BLaER1 (cell line): ENCODE results near the gene SUSD1.

ENCODE experiments used
- H3K27ac ChIP-seq: shearing (Covaris generic); formaldehyde crosslinking; 2 replicates; pipeline ENCODE4 v1.8.1; 2022
- H3K27me3 ChIP-seq: shearing (Covaris generic); formaldehyde crosslinking; 2 replicates; pipeline ENCODE4 v1.8.1; 2022
- H3K36me3 ChIP-seq: shearing (Covaris generic); formaldehyde crosslinking; 2 replicates; pipeline ENCODE4 v1.8.1; 2022
- H3K4me1 ChIP-seq: shearing (Covaris generic); formaldehyde crosslinking; 2 replicates; pipeline ENCODE4 v1.8.1; 2022
- H3K4me2 ChIP-seq: shearing (Covaris generic); formaldehyde crosslinking; 2 replicates; pipeline ENCODE4 v1.8.1; 2022
- H3K4me3 ChIP-seq: shearing (Covaris generic); formaldehyde crosslinking; 2 replicates; pipeline ENCODE4 v1.8.1; 2022
- H3K9ac ChIP-seq: shearing (Covaris generic); formaldehyde crosslinking; 2 replicates; pipeline ENCODE4 v1.8.1; 2022
- H3K9me3 ChIP-seq: shearing (Covaris generic); formaldehyde crosslinking; 2 replicates; pipeline ENCODE4 v1.8.1; 2022
- H4K20me1 ChIP-seq: shearing (Covaris generic); formaldehyde crosslinking; 2 replicates; pipeline ENCODE4 v1.8.1; 2022
- Cebpa-rat ChIP-seq: shearing (Covaris generic); IDR thresholded peaks from 2 replicates; pipeline ENCODE4 v1.8.1; 2022

The SUSD1 gene

DNA sequence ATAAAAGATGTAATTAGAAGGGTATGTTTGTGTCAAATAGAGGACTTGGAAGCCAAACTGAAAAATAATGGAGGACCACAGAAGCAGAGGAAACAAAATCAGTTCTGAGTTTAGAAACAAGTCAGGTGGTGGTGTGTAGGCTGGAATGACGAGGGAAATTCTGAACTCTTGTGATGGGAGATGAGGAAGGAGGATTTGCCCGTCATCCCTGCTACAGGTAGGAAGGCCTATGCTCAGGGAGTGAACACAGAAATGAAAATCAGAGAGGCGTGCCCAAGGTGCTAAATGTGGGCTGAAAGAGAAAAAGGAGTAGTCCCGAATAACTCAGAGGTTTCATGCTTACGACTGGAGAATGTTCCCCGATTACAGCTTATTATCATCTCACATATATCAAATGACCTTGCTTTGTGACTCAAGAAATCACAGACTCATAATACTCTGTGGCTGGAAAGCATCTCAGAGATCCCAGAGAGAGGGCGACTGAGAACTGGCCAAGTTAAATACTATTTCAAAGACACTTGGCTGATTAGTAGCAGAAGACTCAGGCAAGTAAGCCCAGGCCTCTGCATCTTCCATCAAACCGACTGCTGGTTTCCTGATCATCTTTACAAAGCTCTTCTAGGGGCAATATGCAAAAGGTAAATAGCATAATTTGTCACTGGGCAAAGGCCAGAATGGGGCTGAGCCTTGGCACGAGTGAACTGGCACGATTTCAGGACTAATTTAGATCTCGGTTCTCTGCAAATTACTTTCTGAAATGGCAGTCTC is 126.0 kb downstream of the SUSD1 start:
- H3K27me3 ChIP-seq, result no peaks in the 10 kb centered on the region
- H4K20me1 ChIP-seq, result no peaks in the 10 kb centered on the region
- H3K4me2 ChIP-seq, result no peak overlapping the region
- H3K9me3 ChIP-seq, result peaks cover 9% of the 10 kb centered on the region
- peaks cover 18% of the 10 kb centered on the region; the same call in 1 of the 2 replicates for H3K36me3 ChIP-seq
- no peaks in the 10 kb centered on the region for H3K4me1 ChIP-seq
- H3K4me3 ChIP-seq, result no peak overlapping the region
- H3K9ac ChIP-seq, result no peak overlapping the region
- no peak for TF ChIP-seq Cebpa-rat
- no peak overlapping the region for H3K27ac ChIP-seq

DNA sequence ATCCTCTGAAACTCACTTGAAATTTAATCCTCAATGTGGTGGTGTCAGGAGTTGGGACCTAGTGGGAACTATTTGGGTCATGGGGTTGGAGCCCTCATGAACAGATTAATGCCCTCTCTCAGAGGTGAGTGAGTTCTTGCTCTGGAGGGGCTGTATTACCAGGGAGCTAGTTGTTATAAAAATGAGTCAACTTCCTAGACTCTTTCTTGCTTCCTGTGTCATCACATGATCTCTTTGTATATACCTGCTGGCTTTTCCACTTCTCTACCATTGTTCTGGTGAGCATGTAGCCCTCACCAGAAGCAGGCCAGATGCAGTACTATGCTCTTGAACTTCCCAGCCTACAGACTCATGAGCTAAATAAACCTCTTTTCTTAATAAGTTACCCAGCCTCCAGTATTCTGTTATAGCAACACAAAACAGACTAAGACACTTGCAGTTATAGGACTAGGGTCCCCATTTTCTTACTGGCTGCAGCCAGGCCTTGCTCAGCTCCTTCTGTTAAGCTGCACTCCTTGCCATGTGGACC is 127.5 kb downstream of the SUSD1 start:
- no peaks in the 10 kb centered on the region for H4K20me1 ChIP-seq
- H3K9me3 ChIP-seq, result peaks cover 6% of the 10 kb centered on the region
- peaks cover 18% of the 10 kb centered on the region; the same call in 1 of the 2 replicates for H3K36me3 ChIP-seq
- H3K4me3 ChIP-seq, result no peak overlapping the region
- H3K27me3 ChIP-seq, result no peaks in the 10 kb centered on the region
- no peaks in the 10 kb centered on the region for H3K4me1 ChIP-seq
- TF ChIP-seq Cebpa-rat, result no peak
- H3K9ac ChIP-seq, result no peak overlapping the region
- no peak overlapping the region for H3K4me2 ChIP-seq
- no peak overlapping the region for H3K27ac ChIP-seq

GRCh38 chr9:112046181-112046580 is 128.9 kb downstream of the SUSD1 start:
- no peak for TF ChIP-seq Cebpa-rat
- H3K4me1 ChIP-seq, result peaks cover 12% of the 10 kb centered on the region
- H4K20me1 ChIP-seq, result no peaks in the 10 kb centered on the region
- no peak overlapping the region for H3K27ac ChIP-seq
- H3K9me3 ChIP-seq, result peaks cover 6% of the 10 kb centered on the region
- H3K4me3 ChIP-seq, result no peak overlapping the region
- H3K36me3 ChIP-seq, result peaks cover 21% of the 10 kb centered on the region
- H3K27me3 ChIP-seq, result no peaks in the 10 kb centered on the region
- H3K9ac ChIP-seq, result no peak overlapping the region
- H3K4me2 ChIP-seq, result no peak overlapping the region

GRCh38 chr9:112044881-112045280 is 130.2 kb downstream of the SUSD1 start:
- Histone ChIP-seq H4K20me1 (no peaks in the 10 kb centered on the region), H3K4me2 (no peak overlapping the region), H3K4me1 (peaks cover 13% of the 10 kb centered on the region)

GRCh38 chr9:112044186-112044585 is 130.9 kb downstream of the SUSD1 start:
- H3K36me3 ChIP-seq, result peaks cover 24% of the 10 kb centered on the region
- no peaks in the 10 kb centered on the region for H4K20me1 ChIP-seq

More at GRCh38 chr9:112044881-112045280, 130.2 kb downstream of the SUSD1 start:
- H3K27me3 ChIP-seq, result no peaks in the 10 kb centered on the region
- H3K9ac ChIP-seq, result no peak overlapping the region
- no peak for TF ChIP-seq Cebpa-rat
- H3K36me3 ChIP-seq, result peaks cover 21% of the 10 kb centered on the region
- H3K4me3 ChIP-seq, result no peak overlapping the region
- H3K9me3 ChIP-seq, result peaks cover 6% of the 10 kb centered on the region
- no peak overlapping the region for H3K27ac ChIP-seq

GRCh38 chr9:112043423-112043822 is 131.7 kb downstream of the SUSD1 start:
- Histone ChIP-seq H3K36me3 (peaks cover 24% of the 10 kb centered on the region), H3K27me3 (no peaks in the 10 kb centered on the region), H4K20me1 (no peaks in the 10 kb centered on the region), H3K27ac (no peak overlapping the region), H3K9me3 (peaks cover 6% of the 10 kb centered on the region), H3K4me3 (no peak overlapping the region), H3K4me1 (peaks cover 20% of the 10 kb centered on the region), H3K4me2 (no peak overlapping the region), H3K9ac (no peak overlapping the region)
- TF ChIP-seq Cebpa-rat, result no peak

More at GRCh38 chr9:112044186-112044585, 130.9 kb downstream of the SUSD1 start:
- no peak for TF ChIP-seq Cebpa-rat
- H3K27me3 ChIP-seq, result no peaks in the 10 kb centered on the region
- H3K4me1 ChIP-seq, result peaks cover 13% of the 10 kb centered on the region
- H3K9ac ChIP-seq, result no peak overlapping the region
- peaks cover 6% of the 10 kb centered on the region for H3K9me3 ChIP-seq
- H3K4me2 ChIP-seq, result no peak overlapping the region
- H3K27ac ChIP-seq, result no peak overlapping the region
- no peak overlapping the region for H3K4me3 ChIP-seq

DNA sequence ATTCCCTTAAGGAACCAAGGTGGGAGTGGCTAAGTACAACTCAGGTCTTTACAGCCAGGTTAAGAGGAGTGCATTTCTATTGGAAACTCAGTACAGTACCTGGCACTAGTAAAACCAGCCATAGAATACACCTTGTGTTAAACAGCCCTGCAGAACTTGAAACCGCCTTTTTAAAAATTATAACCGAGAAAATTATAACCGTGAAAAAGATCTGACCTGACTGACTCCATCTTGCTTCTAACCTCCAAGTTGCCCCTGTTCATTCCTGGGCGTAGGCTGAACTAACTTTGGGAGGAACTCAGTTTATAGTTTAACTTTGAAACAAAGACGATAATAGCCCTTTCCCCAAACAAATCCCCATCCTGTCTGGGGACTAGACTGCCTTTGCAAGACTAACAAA is 132.3 kb downstream of the SUSD1 start:
- no peak overlapping the region for H3K27ac ChIP-seq
- H3K4me1 ChIP-seq, result peaks cover 27% of the 10 kb centered on the region
- TF ChIP-seq Cebpa-rat, result no peak
- no peak overlapping the region for H3K4me2 ChIP-seq
- H3K36me3 ChIP-seq, result peaks cover 24% of the 10 kb centered on the region
- no peaks in the 10 kb centered on the region for H4K20me1 ChIP-seq
- peaks cover 5% of the 10 kb centered on the region for H3K9me3 ChIP-seq
- H3K9ac ChIP-seq, result no peak overlapping the region
- H3K27me3 ChIP-seq, result no peaks in the 10 kb centered on the region
- no peak overlapping the region for H3K4me3 ChIP-seq

- Histone ChIP-seq H3K4me1 (peaks cover 32% of the 10 kb centered on the region), H3K9ac (no peak overlapping the region), H3K4me3 (no peak overlapping the region), H4K20me1 (no peaks in the 10 kb centered on the region), H3K4me2 (no peak overlapping the region), H3K36me3 (peaks cover 24% of the 10 kb centered on the region), H3K9me3 (no peaks in the 10 kb centered on the region; the same call in 1 of the 2 replicates), H3K27me3 (no peaks in the 10 kb centered on the region), H3K27ac (no peak overlapping the region)
- TF ChIP-seq Cebpa-rat, result no peak
Measured at GRCh38 chr9:112042244-112042638, 132.9 kb downstream of the SUSD1 start.

DNA sequence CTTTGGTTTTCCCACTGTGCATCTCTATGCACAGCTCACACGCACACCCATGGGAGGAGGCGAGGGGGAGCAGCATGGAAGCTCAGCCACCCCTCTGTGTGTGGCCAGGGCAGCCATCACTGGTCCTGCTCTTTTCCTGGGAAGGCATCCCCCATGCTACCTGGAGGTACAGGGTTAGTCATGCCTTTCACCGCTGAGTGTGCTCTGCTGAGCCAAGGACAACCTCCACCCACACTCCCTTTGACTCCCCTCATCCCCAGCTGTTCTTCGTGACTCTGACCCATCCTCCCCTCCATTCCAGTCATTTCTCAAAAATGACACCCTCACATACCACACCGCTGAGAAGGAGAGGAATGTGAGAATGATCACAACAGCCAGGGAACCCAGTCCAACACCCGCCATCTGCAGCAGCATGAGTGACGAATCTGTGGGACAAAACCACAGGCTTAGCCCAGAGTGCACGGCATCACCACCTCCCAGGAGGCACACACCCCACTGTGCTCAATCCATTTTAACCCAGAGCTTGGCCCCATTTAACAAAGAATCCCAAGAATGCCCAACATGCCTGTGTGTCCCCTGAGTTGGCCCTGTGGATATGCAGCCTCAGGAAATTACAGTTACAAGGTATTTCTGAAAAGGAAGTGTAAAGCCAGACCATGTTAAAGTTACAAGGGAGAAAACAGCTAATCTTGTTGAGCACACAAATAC is 133.4 kb downstream of the SUSD1 start:
- H4K20me1 ChIP-seq, result no peaks in the 10 kb centered on the region
- peaks cover 24% of the 10 kb centered on the region for H3K36me3 ChIP-seq
- H3K4me1 ChIP-seq, result peaks cover 37% of the 10 kb centered on the region
- H3K4me2 ChIP-seq, result no peak overlapping the region; the same call in 1 of the 2 replicates
- no peak overlapping the region for H3K4me3 ChIP-seq
- no peaks in the 10 kb centered on the region for H3K27me3 ChIP-seq
- no peak overlapping the region for H3K9ac ChIP-seq
- H3K9me3 ChIP-seq, result no peaks in the 10 kb centered on the region; the same call in 1 of the 2 replicates
- no peak overlapping the region for H3K27ac ChIP-seq
- no peak for TF ChIP-seq Cebpa-rat

- Histone ChIP-seq H3K36me3 (peaks cover 24% of the 10 kb centered on the region), H3K9me3 (no peaks in the 10 kb centered on the region; the same call in 1 of the 2 replicates), H3K9ac (no peak overlapping the region), H3K4me2 (no peak overlapping the region), H3K27ac (no peak overlapping the region), H3K4me1 (peaks cover 43% of the 10 kb centered on the region), H3K4me3 (no peak overlapping the region), H4K20me1 (no peaks in the 10 kb centered on the region), H3K27me3 (no peaks in the 10 kb centered on the region)
- no peak for TF ChIP-seq Cebpa-rat
Measured at GRCh38 chr9:112041199-112041535, 133.9 kb downstream of the SUSD1 start.
